SK-N-SH treated with all-trans-retinoic acid at 6 μM for 48 hours (cell line): ENCODE measurements around the gene DMD.

ENCODE experiments used
- BACH2 ChIP-seq: fragments of 250-450 bp; sonication (Bioruptor Pico); IDR thresholded peaks from 2 replicates; pipeline ENCODE4 v1.9.0; 2021; ENCODE audit warnings: mild to moderate bottlenecking, borderline replicate concordance
- ESRRG ChIP-seq: fragments of 250-450 bp; sonication (Bioruptor Pico); IDR thresholded peaks from 2 replicates; pipeline ENCODE4 v1.6.1; 2021; ENCODE audit warnings: mild to moderate bottlenecking
- OSR1 ChIP-seq: fragments of 250-450 bp; sonication (Bioruptor Pico); IDR thresholded peaks from 2 replicates; pipeline ENCODE4 v1.8.0; 2022; ENCODE audit warnings: moderate library complexity, mild to moderate bottlenecking, inconsistent platforms
- ZC3H10 ChIP-seq: fragments of 250-450 bp; sonication (Bioruptor Pico); IDR thresholded peaks from 2 replicates; pipeline ENCODE4 v1.5.1; 2021; ENCODE audit warnings: mild to moderate bottlenecking, moderate library complexity
- ZFP3 ChIP-seq: fragments of 250-450 bp; sonication (Bioruptor Pico); IDR thresholded peaks from 2 replicates; pipeline ENCODE4 v1.5.0; 2020; ENCODE audit warnings: mild to moderate bottlenecking, moderate library complexity
- ZFP30 ChIP-seq: fragments of 450-650 bp; formaldehyde crosslinking; IDR thresholded peaks from 2 replicates; pipeline ENCODE4 v1.5.0; 2022; ENCODE audit warnings: mild to moderate bottlenecking, moderate library complexity
- TF ChIP-seq, protein P1 (sequence below): fragments of 250-450 bp; sonication (Bioruptor Pico); IDR thresholded peaks from 2 replicates; pipeline ENCODE4 v1.8.0; 2021; ENCODE audit warnings: low read depth, mild to moderate bottlenecking, moderate library complexity, borderline replicate concordance
- TF ChIP-seq, protein P2 (sequence below): fragments of 250-450 bp; sonication (Bioruptor Pico); IDR thresholded peaks from 2 replicates; pipeline ENCODE4 v1.5.1; 2020; ENCODE audit warnings: low read depth, mild to moderate bottlenecking, moderate library complexity
- TF ChIP-seq, protein P3 (sequence below): fragments of 250-450 bp; sonication (Bioruptor Pico); IDR thresholded peaks from 2 replicates; pipeline ENCODE4 v1.5.0; 2020; ENCODE audit warnings: mild to moderate bottlenecking, moderate library complexity
- TF ChIP-seq, protein P4 (sequence below): fragments of 250-450 bp; sonication (Bioruptor Pico); IDR thresholded peaks from 2 replicates; pipeline ENCODE4 v1.8.0; 2020; ENCODE audit warnings: mild to moderate bottlenecking, moderate library complexity, borderline replicate concordance

DNA sequence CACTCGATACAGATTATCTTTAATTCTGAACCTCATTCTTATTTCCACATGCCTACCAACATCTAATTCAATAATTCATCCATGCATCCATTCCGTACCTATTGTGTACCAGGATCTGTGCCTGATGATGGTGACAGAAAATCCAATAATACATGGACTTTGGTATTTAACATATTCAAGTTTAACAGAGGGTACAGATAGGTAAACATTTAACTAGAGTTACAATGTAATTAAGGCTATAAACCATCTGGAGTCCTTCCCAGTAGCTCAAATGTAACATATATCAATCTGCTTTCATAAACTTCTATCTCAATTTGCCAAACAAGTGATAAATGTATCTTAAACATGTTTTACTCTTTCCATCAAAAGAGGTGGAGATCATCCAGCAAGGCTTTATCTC lies 1578.0 kb downstream of the DMD start:
- TF ChIP-seq OSR1 = no peak
- no peak for TF ChIP-seq ZFP3 (CRISPR knock-in tag)
- TF ChIP-seq, protein P1, sequence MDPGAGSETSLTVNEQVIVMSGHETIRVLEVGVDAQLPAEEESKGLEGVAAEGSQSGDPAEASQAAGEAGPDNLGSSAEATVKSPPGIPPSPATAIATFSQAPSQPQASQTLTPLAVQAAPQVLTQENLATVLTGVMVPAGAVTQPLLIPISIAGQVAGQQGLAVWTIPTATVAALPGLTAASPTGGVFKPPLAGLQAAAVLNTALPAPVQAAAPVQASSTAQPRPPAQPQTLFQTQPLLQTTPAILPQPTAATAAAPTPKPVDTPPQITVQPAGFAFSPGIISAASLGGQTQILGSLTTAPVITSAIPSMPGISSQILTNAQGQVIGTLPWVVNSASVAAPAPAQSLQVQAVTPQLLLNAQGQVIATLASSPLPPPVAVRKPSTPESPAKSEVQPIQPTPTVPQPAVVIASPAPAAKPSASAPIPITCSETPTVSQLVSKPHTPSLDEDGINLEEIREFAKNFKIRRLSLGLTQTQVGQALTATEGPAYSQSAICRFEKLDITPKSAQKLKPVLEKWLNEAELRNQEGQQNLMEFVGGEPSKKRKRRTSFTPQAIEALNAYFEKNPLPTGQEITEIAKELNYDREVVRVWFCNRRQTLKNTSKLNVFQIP (CRISPR knock-in tag) = no peak
- TF ChIP-seq ESRRG (CRISPR knock-in tag) = no peak
- TF ChIP-seq ZFP30 (CRISPR knock-in tag) = no peak
- TF ChIP-seq BACH2 (CRISPR knock-in tag) = no peak
- TF ChIP-seq, protein P2, sequence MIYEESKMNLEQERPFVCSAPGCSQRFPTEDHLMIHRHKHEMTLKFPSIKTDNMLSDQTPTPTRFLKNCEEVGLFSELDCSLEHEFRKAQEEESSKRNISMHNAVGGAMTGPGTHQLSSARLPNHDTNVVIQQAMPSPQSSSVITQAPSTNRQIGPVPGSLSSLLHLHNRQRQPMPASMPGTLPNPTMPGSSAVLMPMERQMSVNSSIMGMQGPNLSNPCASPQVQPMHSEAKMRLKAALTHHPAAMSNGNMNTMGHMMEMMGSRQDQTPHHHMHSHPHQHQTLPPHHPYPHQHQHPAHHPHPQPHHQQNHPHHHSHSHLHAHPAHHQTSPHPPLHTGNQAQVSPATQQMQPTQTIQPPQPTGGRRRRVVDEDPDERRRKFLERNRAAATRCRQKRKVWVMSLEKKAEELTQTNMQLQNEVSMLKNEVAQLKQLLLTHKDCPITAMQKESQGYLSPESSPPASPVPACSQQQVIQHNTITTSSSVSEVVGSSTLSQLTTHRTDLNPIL (CRISPR knock-in tag) = no peak
- TF ChIP-seq, protein P3, sequence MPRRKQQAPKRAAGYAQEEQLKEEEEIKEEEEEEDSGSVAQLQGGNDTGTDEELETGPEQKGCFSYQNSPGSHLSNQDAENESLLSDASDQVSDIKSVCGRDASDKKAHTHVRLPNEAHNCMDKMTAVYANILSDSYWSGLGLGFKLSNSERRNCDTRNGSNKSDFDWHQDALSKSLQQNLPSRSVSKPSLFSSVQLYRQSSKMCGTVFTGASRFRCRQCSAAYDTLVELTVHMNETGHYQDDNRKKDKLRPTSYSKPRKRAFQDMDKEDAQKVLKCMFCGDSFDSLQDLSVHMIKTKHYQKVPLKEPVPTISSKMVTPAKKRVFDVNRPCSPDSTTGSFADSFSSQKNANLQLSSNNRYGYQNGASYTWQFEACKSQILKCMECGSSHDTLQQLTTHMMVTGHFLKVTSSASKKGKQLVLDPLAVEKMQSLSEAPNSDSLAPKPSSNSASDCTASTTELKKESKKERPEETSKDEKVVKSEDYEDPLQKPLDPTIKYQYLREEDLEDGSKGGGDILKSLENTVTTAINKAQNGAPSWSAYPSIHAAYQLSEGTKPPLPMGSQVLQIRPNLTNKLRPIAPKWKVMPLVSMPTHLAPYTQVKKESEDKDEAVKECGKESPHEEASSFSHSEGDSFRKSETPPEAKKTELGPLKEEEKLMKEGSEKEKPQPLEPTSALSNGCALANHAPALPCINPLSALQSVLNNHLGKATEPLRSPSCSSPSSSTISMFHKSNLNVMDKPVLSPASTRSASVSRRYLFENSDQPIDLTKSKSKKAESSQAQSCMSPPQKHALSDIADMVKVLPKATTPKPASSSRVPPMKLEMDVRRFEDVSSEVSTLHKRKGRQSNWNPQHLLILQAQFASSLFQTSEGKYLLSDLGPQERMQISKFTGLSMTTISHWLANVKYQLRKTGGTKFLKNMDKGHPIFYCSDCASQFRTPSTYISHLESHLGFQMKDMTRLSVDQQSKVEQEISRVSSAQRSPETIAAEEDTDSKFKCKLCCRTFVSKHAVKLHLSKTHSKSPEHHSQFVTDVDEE (CRISPR knock-in tag) = no peak
- TF ChIP-seq ZC3H10 (CRISPR knock-in tag) = no peak
- TF ChIP-seq, protein P4, sequence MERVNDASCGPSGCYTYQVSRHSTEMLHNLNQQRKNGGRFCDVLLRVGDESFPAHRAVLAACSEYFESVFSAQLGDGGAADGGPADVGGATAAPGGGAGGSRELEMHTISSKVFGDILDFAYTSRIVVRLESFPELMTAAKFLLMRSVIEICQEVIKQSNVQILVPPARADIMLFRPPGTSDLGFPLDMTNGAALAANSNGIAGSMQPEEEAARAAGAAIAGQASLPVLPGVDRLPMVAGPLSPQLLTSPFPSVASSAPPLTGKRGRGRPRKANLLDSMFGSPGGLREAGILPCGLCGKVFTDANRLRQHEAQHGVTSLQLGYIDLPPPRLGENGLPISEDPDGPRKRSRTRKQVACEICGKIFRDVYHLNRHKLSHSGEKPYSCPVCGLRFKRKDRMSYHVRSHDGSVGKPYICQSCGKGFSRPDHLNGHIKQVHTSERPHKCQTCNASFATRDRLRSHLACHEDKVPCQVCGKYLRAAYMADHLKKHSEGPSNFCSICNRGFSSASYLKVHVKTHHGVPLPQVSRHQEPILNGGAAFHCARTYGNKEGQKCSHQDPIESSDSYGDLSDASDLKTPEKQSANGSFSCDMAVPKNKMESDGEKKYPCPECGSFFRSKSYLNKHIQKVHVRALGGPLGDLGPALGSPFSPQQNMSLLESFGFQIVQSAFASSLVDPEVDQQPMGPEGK = no peak
